HUES6 (cell line): ENCODE measurements around the gene GRID1.
A peak's percentile ranks its signal among the peaks of the same experiment; 100 is the strongest.

Experiments used
- H3K27ac ChIP-seq: 2 replicates; pipeline ENCODE4 v1.7.0; 2013; ENCODE audit warnings: low read depth, mild to moderate bottlenecking, low read length, inconsistent platforms
- H3K27me3 ChIP-seq: 2 replicates; pipeline ENCODE4 v1.6.1; 2013; ENCODE audit warnings: low read length; ENCODE audit not compliant: control insufficient read depth, insufficient read depth
- H3K36me3 ChIP-seq: 2 replicates; pipeline ENCODE4 v1.6.1; 2013; ENCODE audit warnings: low read length; ENCODE audit not compliant: control insufficient read depth, insufficient read depth
- H3K4me1 ChIP-seq: 2 replicates; pipeline ENCODE4 v1.6.1; 2013; ENCODE audit warnings: low read length; ENCODE audit not compliant: control insufficient read depth, insufficient read depth
- H3K4me3 ChIP-seq: 2 replicates; pipeline ENCODE4 v1.5.1; 2013; ENCODE audit warnings: low read depth, low read length
- H3K9ac ChIP-seq: one replicate; pipeline ENCODE4 v1.6.1; 2013; ENCODE audit warnings: mild to moderate bottlenecking, low read length
- H3K9me3 ChIP-seq: 2 replicates; pipeline ENCODE4 v1.6.1; 2013; ENCODE audit warnings: low read depth, low read length; ENCODE audit not compliant: control insufficient read depth, insufficient read depth

Gene GRID1

GRCh38 chr10:86366033-86366901 lies at the start of gene GRID1:
GRID1 (minus strand) TSS chr10:86366795.
- H3K9me3 ChIP-seq: no peaks in the 10 kb centered on the region
- H3K27me3 ChIP-seq: peaks cover 96% of the 10 kb centered on the region
- no peaks in the 10 kb centered on the region for H3K36me3 ChIP-seq
- no peak within 1 kb of the TSS for H3K9ac ChIP-seq
- peak within 1 kb of the TSS; percentile 55 for H3K4me3 ChIP-seq
- peaks cover 12% of the 10 kb centered on the region; the same call in 1 of the 2 replicates for H3K4me1 ChIP-seq
- no peak within 1 kb of the TSS for H3K27ac ChIP-seq

DNA sequence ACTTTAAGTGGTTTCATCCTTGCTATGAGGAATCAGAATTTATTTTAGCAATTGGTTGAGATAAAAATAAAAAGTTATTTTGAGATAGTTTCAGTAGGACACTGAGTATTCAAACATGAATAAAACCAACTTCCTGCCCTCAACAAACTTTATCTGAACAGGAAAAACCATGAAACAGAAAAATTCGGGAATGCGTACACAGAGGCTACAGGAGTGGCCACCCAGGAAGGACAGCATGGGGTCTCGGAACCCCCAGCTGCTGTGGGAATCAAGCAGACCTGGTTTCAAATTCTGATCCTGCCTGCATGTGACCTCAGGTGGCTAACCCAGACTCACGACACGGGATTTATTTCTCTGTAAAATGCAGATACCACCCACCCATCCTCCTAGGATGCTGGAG lies 49.0 kb upstream of the GRID1 start:
- no peaks in the 10 kb centered on the region for H3K4me1 ChIP-seq
- H3K27me3 ChIP-seq: no peaks in the 10 kb centered on the region
- peaks cover 5% of the 10 kb centered on the region for H3K9me3 ChIP-seq
- no peaks in the 10 kb centered on the region for H3K36me3 ChIP-seq
- no peak overlapping the region for H3K9ac ChIP-seq
- no peak overlapping the region for H3K27ac ChIP-seq
- no peak overlapping the region for H3K4me3 ChIP-seq

DNA sequence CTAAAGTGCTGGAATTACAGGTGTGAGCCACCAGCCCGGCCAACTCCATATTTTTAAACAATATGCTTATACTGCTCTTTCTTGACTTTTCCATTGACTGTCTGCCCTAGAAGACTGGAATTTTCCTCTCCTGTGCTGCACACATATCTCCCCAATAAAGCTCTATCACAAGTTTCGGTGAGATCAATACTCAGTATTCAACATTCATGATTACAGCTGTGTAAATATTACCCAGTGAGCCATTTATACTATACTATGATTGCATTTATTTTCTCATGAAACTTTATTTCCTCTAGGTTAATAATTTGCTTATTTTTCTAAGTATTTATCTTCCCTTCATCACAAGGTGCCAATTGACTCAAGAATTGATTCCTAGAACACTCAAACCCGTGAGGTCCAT lies 48.5 kb upstream of the GRID1 start:
- H3K4me1 ChIP-seq: no peaks in the 10 kb centered on the region
- H3K4me3 ChIP-seq: no peak overlapping the region
- no peak overlapping the region for H3K9ac ChIP-seq
- H3K27ac ChIP-seq: no peak overlapping the region
- no peaks in the 10 kb centered on the region for H3K36me3 ChIP-seq
- H3K9me3 ChIP-seq: peaks cover 6% of the 10 kb centered on the region
- H3K27me3 ChIP-seq: no peaks in the 10 kb centered on the region

DNA sequence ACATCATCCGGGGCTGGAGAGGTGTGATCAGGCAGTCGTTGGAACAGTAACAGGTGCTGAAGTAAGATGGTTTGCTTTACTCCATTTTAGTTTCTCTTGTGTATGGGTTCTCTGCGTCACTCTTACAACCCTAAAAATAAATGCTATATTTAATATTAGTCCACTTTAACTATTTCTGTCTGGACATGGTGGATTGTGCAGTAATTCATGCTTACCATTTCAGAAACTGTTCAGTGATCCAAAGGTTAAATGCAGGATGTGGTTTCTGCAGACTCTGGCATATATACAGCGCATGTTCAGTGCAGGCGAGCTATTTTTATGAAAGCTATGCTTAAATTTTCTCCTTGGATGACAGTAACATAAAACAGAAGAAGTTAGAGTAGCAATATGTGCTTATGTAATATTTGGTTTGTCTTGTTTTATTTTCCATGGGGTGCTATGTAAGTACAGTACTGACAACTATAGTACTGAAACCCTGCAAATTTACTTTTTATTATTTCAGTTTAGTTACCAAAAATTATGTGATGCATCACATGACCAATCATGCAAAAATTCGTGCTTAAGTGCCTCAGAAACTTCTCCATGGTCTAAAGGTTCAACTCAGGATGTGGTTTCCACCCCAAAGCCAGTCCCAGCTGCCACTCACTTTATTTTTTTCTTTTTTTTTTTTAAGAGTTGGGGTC lies 46.6 kb upstream of the GRID1 start:
- Histone ChIP-seq H3K27me3 (no peaks in the 10 kb centered on the region), H3K27ac (no peak overlapping the region), H3K4me3 (no peak overlapping the region), H3K9me3 (peaks cover 6% of the 10 kb centered on the region), H3K4me1 (no peaks in the 10 kb centered on the region), H3K36me3 (no peaks in the 10 kb centered on the region), H3K9ac (no peak overlapping the region)

DNA sequence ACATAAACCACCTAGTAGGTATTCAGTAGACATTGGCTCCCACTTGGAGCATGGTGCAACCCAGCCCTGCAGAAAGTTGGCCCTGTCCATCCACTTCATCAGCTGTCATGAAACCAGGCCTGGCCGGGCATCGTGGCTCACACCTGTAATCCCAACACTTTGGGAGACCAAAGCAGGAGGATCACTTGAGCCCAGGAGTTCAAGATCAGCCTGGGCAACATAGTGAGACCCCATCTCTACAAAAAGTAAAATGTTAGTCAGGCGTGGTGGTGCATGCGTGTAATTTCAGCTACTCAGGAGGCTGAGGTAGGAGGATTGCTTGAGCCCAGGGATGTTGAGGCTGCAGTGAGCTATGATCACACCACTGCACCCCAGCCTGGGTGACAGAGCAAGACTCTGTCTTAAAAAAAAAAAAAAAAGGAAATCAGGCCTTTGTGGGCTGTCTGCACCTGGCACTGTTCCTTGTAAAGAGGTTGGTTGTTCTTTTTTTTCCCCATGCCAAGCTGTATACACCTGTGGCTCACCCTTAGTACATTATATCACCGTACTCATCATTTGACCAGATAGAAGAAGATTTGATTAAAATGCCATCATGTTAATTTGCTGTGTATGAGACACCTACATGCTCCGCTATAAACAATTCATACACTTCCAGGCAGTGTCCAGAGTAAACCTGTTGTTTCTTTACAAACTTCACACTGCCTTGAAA lies 45.4 kb upstream of the GRID1 start:
- no peak overlapping the region for H3K4me3 ChIP-seq

GRCh38 chr10:86411281-86411841 lies 44.8 kb upstream of the GRID1 start:
- H3K27me3 ChIP-seq: no peaks in the 10 kb centered on the region
- no peak overlapping the region for H3K4me3 ChIP-seq
- peaks cover 6% of the 10 kb centered on the region for H3K9me3 ChIP-seq
- no peak overlapping the region for H3K9ac ChIP-seq
- H3K27ac ChIP-seq: no peak overlapping the region
- H3K36me3 ChIP-seq: no peaks in the 10 kb centered on the region
- no peaks in the 10 kb centered on the region for H3K4me1 ChIP-seq

More for the DNA sequence above, 45.4 kb upstream of the GRID1 start:
- Histone ChIP-seq H3K9ac (no peak overlapping the region), H3K9me3 (peaks cover 6% of the 10 kb centered on the region), H3K27me3 (no peaks in the 10 kb centered on the region), H3K4me1 (no peaks in the 10 kb centered on the region), H3K27ac (no peak overlapping the region), H3K36me3 (no peaks in the 10 kb centered on the region)

- no peaks in the 10 kb centered on the region for H3K36me3 ChIP-seq
- no peak overlapping the region for H3K9ac ChIP-seq
- peaks cover 6% of the 10 kb centered on the region for H3K9me3 ChIP-seq
- no peaks in the 10 kb centered on the region for H3K27me3 ChIP-seq
- no peak overlapping the region for H3K27ac ChIP-seq
- H3K4me3 ChIP-seq: no peak overlapping the region
- H3K4me1 ChIP-seq: no peaks in the 10 kb centered on the region
Observed at GRCh38 chr10:86410542-86411124, 44.0 kb upstream of the GRID1 start.

GRCh38 chr10:86409183-86409582 lies 42.6 kb upstream of the GRID1 start:
- no peaks in the 10 kb centered on the region for H3K4me1 ChIP-seq

GRCh38 chr10:86403183-86403797 lies 36.7 kb upstream of the GRID1 start:
- H3K27ac ChIP-seq: no peak overlapping the region
- H3K4me1 ChIP-seq: peaks cover 8% of the 10 kb centered on the region
- no peak overlapping the region for H3K4me3 ChIP-seq
- peaks cover 34% of the 10 kb centered on the region for H3K27me3 ChIP-seq
- H3K9me3 ChIP-seq: no peaks in the 10 kb centered on the region
- no peak overlapping the region for H3K9ac ChIP-seq
- no peaks in the 10 kb centered on the region for H3K36me3 ChIP-seq

More at GRCh38 chr10:86409183-86409582, 42.6 kb upstream of the GRID1 start:
- Histone ChIP-seq H3K4me3 (no peak overlapping the region), H3K9ac (no peak overlapping the region), H3K36me3 (no peaks in the 10 kb centered on the region), H3K27ac (no peak overlapping the region), H3K9me3 (peaks cover 6% of the 10 kb centered on the region), H3K27me3 (no peaks in the 10 kb centered on the region)

GRCh38 chr10:86402283-86402941 lies 35.8 kb upstream of the GRID1 start:
- H3K27me3 ChIP-seq: peaks cover 34% of the 10 kb centered on the region
- H3K27ac ChIP-seq: no peak overlapping the region
- H3K4me3 ChIP-seq: peak overlapping the region; percentile 73
- H3K4me1 ChIP-seq: peaks cover 8% of the 10 kb centered on the region
- no peaks in the 10 kb centered on the region for H3K36me3 ChIP-seq
- no peak overlapping the region for H3K9ac ChIP-seq
- H3K9me3 ChIP-seq: no peaks in the 10 kb centered on the region
